HG03064 (cell line): ENCODE results near the gene IGLL5.
"Not testable (repeated sequence)": the region's sequence is repeated elsewhere in the genome, so short reads cannot be mapped to it uniquely, and the experiment has no call there.

ENCODE experiments used
- ATAC-seq: cut with Tn5 transposase; IDR thresholded peaks from one replicate; pipeline ENCODE4 v1.9.1; 2021; ENCODE audit warnings: low read depth; ENCODE audit not compliant: unreplicated experiment

The IGLL5 gene

GRCh38 chr22:22898411-22898950 is 10.9 kb downstream of the IGLL5 start:
- ATAC-seq = not testable (repeated sequence)

- not testable (repeated sequence) for ATAC-seq
Measured at GRCh38 chr22:22899342-22900080, 11.9 kb downstream of the IGLL5 start.

GRCh38 chr22:22900527-22901205 is 13.1 kb downstream of the IGLL5 start:
- not testable (repeated sequence) for ATAC-seq

GRCh38 chr22:22901578-22902218 is 14.1 kb downstream of the IGLL5 start:
- ATAC-seq = no peak

GRCh38 chr22:22902247-22903001 is 14.8 kb downstream of the IGLL5 start:
- no peak for ATAC-seq

- no peak for ATAC-seq
Measured at GRCh38 chr22:22903355-22903777, 15.8 kb downstream of the IGLL5 start.

- ATAC-seq = not testable (repeated sequence)
Measured at GRCh38 chr22:22903781-22904192, 16.2 kb downstream of the IGLL5 start.

- not testable (repeated sequence) for ATAC-seq
Measured at GRCh38 chr22:22904736-22905135, 17.1 kb downstream of the IGLL5 start.

- not testable (repeated sequence) for ATAC-seq
Measured at GRCh38 chr22:22906391-22906790, 18.8 kb downstream of the IGLL5 start.

- ATAC-seq = no peak
Measured at GRCh38 chr22:22906907-22907550, 19.4 kb downstream of the IGLL5 start.

GRCh38 chr22:22907551-22908494 is 20.2 kb downstream of the IGLL5 start:
- ATAC-seq = no peak

- no peak for ATAC-seq
Measured at GRCh38 chr22:22908495-22908861, 20.9 kb downstream of the IGLL5 start.

- no peak for ATAC-seq
Measured at GRCh38 chr22:22908941-22909604, 21.5 kb downstream of the IGLL5 start.

- ATAC-seq = no peak
Measured at GRCh38 chr22:22909605-22910271, 22.1 kb downstream of the IGLL5 start.

- no peak for ATAC-seq
Measured at GRCh38 chr22:22910272-22911240, 22.9 kb downstream of the IGLL5 start.

GRCh38 chr22:22911327-22912134 is 23.9 kb downstream of the IGLL5 start:
- ATAC-seq = no peak
